Right cardiac atrium (tissue), 5 donors: ENCODE measurements around the gene TEX30. TPM values are rescaled to one million over a fixed set of nuclear protein-coding genes. Genes with fewer than 3 reads are reported as not detected.

ENCODE experiments used
- ATAC-seq, 2 donors: fragments of 200-7000 bp; cut with Tn5 transposase; one replicate each; pipeline versions ENCODE4 v1.8.0 to v1.9.1; 2020; ENCODE audit warnings: moderate library complexity in 2 of 2, mild to moderate bottlenecking in 1 of 2
- DNase-seq, 3 donors: peaks; one replicate each; pipeline ENCODE4 v3.0.0-alpha.2; 2020
- H3K27ac ChIP-seq: one replicate; pipeline ENCODE4 v1.5.1; 2013; ENCODE audit warnings: mild to moderate bottlenecking, low read length, control low read depth, moderate library complexity
- H3K27me3 ChIP-seq: one replicate; pipeline ENCODE4 v1.6.1; 2013; ENCODE audit not compliant: control insufficient read depth, insufficient read depth
- H3K4me1 ChIP-seq: one replicate; pipeline ENCODE4 v1.6.1; 2013; ENCODE audit warnings: low read length; ENCODE audit not compliant: control insufficient read depth, insufficient read depth
- H3K4me3 ChIP-seq: one replicate; pipeline ENCODE4 v1.5.1; 2013; ENCODE audit warnings: low read length, control low read depth
- H3K9me3 ChIP-seq: one replicate; pipeline ENCODE4 v1.6.1; 2013; ENCODE audit warnings: low read length; ENCODE audit not compliant: control insufficient read depth
- WGBS: extraction: QIAGEN DNeasy Blood & Tissue Kit; methylation state at CpG from one replicate; pipeline ENCODE4 v1.1.7; 2013; 5-methylcytosine and 5-hydroxymethylcytosine counted together
- intact Hi-C, 4 donors: fragments of 100-400 bp; cut with DNase I; formaldehyde crosslinking; loops; one replicate each; pipeline versions ENCODE4 v1.11.0 to v1.14.0; 2022 to 2023
- polyA plus RNA-seq: library from polyadenylated mRNA; stranded (reverse); fragments of 200-250 nt; gene quantifications from one replicate; pipeline ENCODE4 v1.2.3, GENCODE V29; 2013
- total RNA-seq, 4 donors: library from RNA; stranded (reverse); fragmentation: NEBNext Ultra II Directional; extraction: Animal tissue kit (Norgen Biotek cat#: 25700); gene quantifications; one replicate each; pipeline ENCODE4 v1.2.1, GENCODE V29; 2021
- donor health status: healthy with polysubstance abuse.
- donor health status: DM: no; HTN: yes; CAD: no.
- donor health status: DM: no; HTN: no; CAD: no.
- donor health status: DM: no; HTN: yes; CAD: no; lungs with severe emphysema.
- donor health status: DM: yes; HTN: yes; CAD: no.

TEX30 gene
- total and polyA plus RNA-seq, 5 donors, result 7.4 to 13.7 (median 9.6) TPM

- no peak overlapping the region for H3K4me3 ChIP-seq
- H3K27ac ChIP-seq, result no peak overlapping the region
- no peaks in the 10 kb centered on the region for H3K4me1 ChIP-seq
- no peak for ATAC-seq
- no peaks in the 10 kb centered on the region for H3K27me3 ChIP-seq
- no peaks in the 10 kb centered on the region for H3K9me3 ChIP-seq
- intact Hi-C loops, result loop anchor here in 1 of 4 donors (10.0 kb wide), 1 partner anchor 65 kb away; the partner anchor contains the start of gene ERCC5
- no peak for DNase-seq
- WGBS, result 62% methylated on average over 5 of the region's 5 CpGs
Measured at GRCh38 chr13:102779436-102780159, 6.0 kb upstream of the TEX30 start.

- intact Hi-C loops, result loop anchor here in 1 of 4 donors (10.0 kb wide), 1 partner anchor 67 kb away; the partner anchor contains the start of gene ERCC5
- Histone ChIP-seq H3K27ac (no peak overlapping the region), H3K4me3 (no peak overlapping the region), H3K4me1 (no peaks in the 10 kb centered on the region), H3K27me3 (no peaks in the 10 kb centered on the region), H3K9me3 (no peaks in the 10 kb centered on the region)
- ATAC-seq, result no peak
- DNase-seq, result no peak
- WGBS, result 78% methylated on average over 3 of the region's 3 CpGs
Measured at GRCh38 chr13:102777736-102778135, 4.2 kb upstream of the TEX30 start.

- ATAC-seq, result no peak
- intact Hi-C loops, result loop anchor here in 1 of 4 donors (10.0 kb wide), 1 partner anchor 69 kb away; the partner anchor contains the start of gene ERCC5
Measured at GRCh38 chr13:102776271-102776670, 2.7 kb upstream of the TEX30 start.

GRCh38 chr13:102774591-102775520 is 1.3 kb upstream of the TEX30 start:
- intact Hi-C loops, result loop anchor here in 1 of 4 donors (10.0 kb wide), 1 partner anchor 70 kb away; the partner anchor contains the start of gene ERCC5
- no peak for ATAC-seq
- Histone ChIP-seq H3K9me3 (no peaks in the 10 kb centered on the region), H3K27ac (no peak overlapping the region), H3K27me3 (no peaks in the 10 kb centered on the region), H3K4me1 (peaks cover 3% of the 10 kb centered on the region), H3K4me3 (no peak overlapping the region)
- no peak for DNase-seq
- WGBS, result 91% methylated on average over 14 of the region's 14 CpGs

More at GRCh38 chr13:102776271-102776670, 2.7 kb upstream of the TEX30 start:
- Histone ChIP-seq H3K27ac (no peak overlapping the region), H3K4me1 (peaks cover 3% of the 10 kb centered on the region), H3K4me3 (no peak overlapping the region), H3K9me3 (no peaks in the 10 kb centered on the region), H3K27me3 (no peaks in the 10 kb centered on the region)
- 89% methylated on average over 2 of the region's 2 CpGs for WGBS
- no peak for DNase-seq

GRCh38 chr13:102774214-102774568 is 605 bp upstream of the TEX30 start:
- DNase-seq, result peak; percentile 39 to 64 (median 48)
- H3K9me3 ChIP-seq, result no peaks in the 10 kb centered on the region
- intact Hi-C loops, result loop anchor here in 1 of 4 donors (10.0 kb wide), 1 partner anchor 71 kb away; the partner anchor contains the start of gene ERCC5
- no peaks in the 10 kb centered on the region for H3K27me3 ChIP-seq
- peaks cover 3% of the 10 kb centered on the region for H3K4me1 ChIP-seq
- H3K4me3 ChIP-seq, result peak overlapping the region; percentile 78
- 65% methylated on average over 27 of the region's 27 CpGs for WGBS
- ATAC-seq, result peak; percentile 23 to 28
- H3K27ac ChIP-seq, result peak overlapping the region; percentile 67

GRCh38 chr13:102772042-102772425 is 1.6 kb downstream of the TEX30 start:
- WGBS, result 93% methylated on average over 16 of the region's 16 CpGs
- no peak for ATAC-seq
- DNase-seq, result no peak
- no peaks in the 10 kb centered on the region for H3K9me3 ChIP-seq
- intact Hi-C loops, result loop anchor here in 1 of 4 donors (10.0 kb wide), 1 partner anchor 73 kb away; the partner anchor contains the start of gene ERCC5
- H3K27ac ChIP-seq, result no peak overlapping the region
- no peaks in the 10 kb centered on the region for H3K27me3 ChIP-seq
- H3K4me3 ChIP-seq, result no peak overlapping the region
- peaks cover 3% of the 10 kb centered on the region for H3K4me1 ChIP-seq

GRCh38 chr13:102771298-102772041 is 2.1 kb downstream of the TEX30 start:
- Histone ChIP-seq H3K27ac (no peak overlapping the region), H3K27me3 (no peaks in the 10 kb centered on the region), H3K4me3 (no peak overlapping the region), H3K4me1 (peaks cover 3% of the 10 kb centered on the region), H3K9me3 (no peaks in the 10 kb centered on the region)
- WGBS, result 89% methylated on average over 6 of the region's 6 CpGs
- ATAC-seq (no peak), DNase-seq (no peak)
- intact Hi-C loops, result loop anchor here in 1 of 4 donors (10.0 kb wide), 1 partner anchor 73 kb away; the partner anchor contains the start of gene ERCC5

GRCh38 chr13:102770435-102770834 is 3.2 kb downstream of the TEX30 start:
- Histone ChIP-seq H3K4me1 (peaks cover 3% of the 10 kb centered on the region), H3K4me3 (no peak overlapping the region), H3K9me3 (no peaks in the 10 kb centered on the region), H3K27me3 (no peaks in the 10 kb centered on the region), H3K27ac (no peak overlapping the region)
- intact Hi-C loops, result loop anchor here in 1 of 4 donors (10.0 kb wide), 1 partner anchor 74 kb away; the partner anchor contains the start of gene ERCC5
- ATAC-seq (no peak), DNase-seq (no peak)
- 90% methylated on average over 2 of the region's 2 CpGs for WGBS

GRCh38 chr13:102769679-102770078 is 3.9 kb downstream of the TEX30 start:
- ATAC-seq (no peak), DNase-seq (no peak)
- intact Hi-C loops, result loop anchor here in 1 of 4 donors (10.0 kb wide), 1 partner anchor 75 kb away; the partner anchor contains the start of gene ERCC5
- Histone ChIP-seq H3K27me3 (no peaks in the 10 kb centered on the region), H3K27ac (no peak overlapping the region), H3K9me3 (no peaks in the 10 kb centered on the region), H3K4me3 (no peak overlapping the region), H3K4me1 (peaks cover 3% of the 10 kb centered on the region)
- WGBS, result 79% methylated on average over 4 of the region's 4 CpGs

GRCh38 chr13:102768909-102769308 is 4.7 kb downstream of the TEX30 start:
- Histone ChIP-seq H3K4me3 (no peak overlapping the region), H3K27me3 (no peaks in the 10 kb centered on the region), H3K9me3 (no peaks in the 10 kb centered on the region), H3K27ac (no peak overlapping the region), H3K4me1 (peaks cover 3% of the 10 kb centered on the region)
- ATAC-seq, result no peak
- DNase-seq, result no peak
- intact Hi-C loops, result no loop called here
- 60% methylated on average over 2 of the region's 2 CpGs for WGBS
